GM21423 (cell line): Measurements from ENCODE around the gene DUSP3.

Source experiments
- ATAC-seq: cut with Tn5 transposase; IDR thresholded peaks from one replicate; pipeline ENCODE4 v1.9.1; 2021; ENCODE audit warnings: mild to moderate bottlenecking, moderate library complexity; ENCODE audit not compliant: unreplicated experiment

DUSP3 gene

GRCh38 chr17:43770957-43771356, 7.8 kb downstream of the DUSP3 start:
- ATAC-seq: no peak

DNA sequence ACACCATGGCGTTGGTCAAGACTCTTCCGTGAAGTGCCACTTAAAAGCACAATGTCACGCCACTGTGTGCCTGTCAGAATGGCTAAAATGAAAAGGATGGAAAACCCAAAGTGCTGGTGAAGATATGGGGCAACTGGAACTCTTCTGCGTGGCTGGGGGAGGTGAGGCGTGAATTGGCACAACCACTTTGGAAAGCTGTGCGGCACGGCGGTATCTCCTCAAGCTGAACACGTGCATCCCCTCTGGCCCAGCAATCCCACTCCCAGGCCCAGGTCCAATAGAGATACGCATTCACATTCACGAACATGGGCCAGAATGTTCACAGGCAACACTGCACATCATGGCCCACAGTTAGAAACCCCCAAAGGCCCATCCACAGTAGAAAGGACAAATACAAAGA, 8.9 kb downstream of the DUSP3 start:
- no peak for ATAC-seq

- no peak for ATAC-seq
Observed at GRCh38 chr17:43769426-43769825, 9.4 kb downstream of the DUSP3 start.

DNA sequence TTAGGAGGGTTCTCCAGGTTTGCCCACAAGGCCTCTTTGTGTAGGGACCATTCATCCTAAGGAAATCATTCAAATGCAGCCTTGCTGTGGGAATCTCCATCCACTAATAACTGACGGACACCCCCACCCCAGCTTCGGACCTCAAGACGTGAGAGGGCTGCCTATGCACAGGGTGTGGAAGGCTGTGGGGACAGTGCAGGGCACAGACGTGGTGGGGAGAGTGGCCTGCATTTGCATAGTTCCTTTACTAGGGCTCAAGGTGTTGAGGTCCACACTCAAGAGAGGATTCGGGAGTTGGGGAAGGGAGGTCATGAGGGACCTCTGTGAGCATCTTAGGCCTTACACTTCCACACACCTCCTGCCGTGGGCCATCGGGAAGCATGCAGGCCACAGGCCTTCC, 9.8 kb downstream of the DUSP3 start:
- no peak for ATAC-seq

DNA sequence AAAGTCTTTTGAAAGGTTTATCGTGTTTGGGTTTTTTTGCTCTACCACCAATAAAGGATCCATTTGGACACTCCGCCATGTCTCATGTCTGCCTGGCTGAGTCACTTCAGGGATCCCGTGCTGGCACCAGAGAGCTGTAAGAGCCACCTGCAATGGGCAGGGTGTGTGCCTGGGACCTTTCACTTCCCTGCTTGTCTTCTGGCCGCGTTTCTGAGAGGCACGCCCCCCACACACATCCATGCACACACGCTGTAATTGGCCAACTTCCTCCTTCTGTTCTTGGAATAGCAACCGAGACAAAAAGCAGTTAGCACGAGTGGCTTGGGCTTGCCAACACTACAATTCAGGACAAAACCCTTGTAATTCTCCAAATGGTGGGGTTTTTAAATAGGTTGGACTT, 10.4 kb downstream of the DUSP3 start:
- ATAC-seq: no peak

DNA sequence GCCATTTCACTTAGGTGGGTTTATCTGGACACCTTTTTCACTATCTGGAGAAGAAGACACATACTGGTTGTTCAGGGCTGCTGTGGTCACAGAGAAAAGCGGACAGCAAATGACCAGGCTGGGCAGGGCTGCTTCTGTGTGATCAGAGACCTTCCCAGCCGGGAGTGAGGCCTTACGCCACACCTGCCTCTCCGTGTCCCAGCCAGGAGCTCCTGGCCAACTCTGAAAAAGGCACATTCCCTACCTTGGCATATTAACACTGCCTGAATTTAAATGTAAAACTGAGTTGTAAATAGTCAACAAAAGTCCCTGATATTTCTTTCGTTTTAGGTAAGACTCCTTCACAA, 11.1 kb downstream of the DUSP3 start:
- ATAC-seq: no peak

- no peak for ATAC-seq
Observed at GRCh38 chr17:43767053-43767712, 11.6 kb downstream of the DUSP3 start.

DNA sequence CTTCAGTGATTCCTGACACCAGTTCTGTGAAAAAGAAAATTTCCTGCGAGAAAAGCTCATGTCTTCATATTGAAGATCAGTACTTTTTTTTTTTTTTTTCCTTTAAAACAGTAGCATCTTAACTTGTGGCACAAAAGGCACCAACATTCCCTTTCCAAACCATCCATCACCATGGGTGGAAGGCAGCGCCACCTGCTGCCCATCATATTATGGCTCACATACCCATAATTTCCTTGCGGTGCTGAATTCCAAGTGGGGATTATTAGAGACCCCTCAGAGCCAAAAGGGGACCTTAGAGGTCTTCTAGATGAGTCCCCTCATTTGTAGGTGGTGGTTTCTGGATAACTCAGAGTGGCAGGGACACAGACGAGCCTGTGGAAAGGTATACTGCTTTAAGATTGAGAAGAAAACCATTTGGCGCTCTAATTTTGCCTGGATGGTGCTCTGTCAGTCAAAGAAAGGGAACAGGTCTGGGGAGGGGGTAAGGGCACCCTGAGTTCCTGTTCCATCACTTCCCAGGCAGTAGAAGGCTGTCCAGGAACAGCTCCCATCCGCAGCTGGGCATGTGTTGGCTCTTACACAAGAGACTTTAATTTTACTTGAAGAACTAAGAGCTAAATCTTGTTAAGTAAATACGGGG, 12.2 kb downstream of the DUSP3 start:
- no peak for ATAC-seq

DNA sequence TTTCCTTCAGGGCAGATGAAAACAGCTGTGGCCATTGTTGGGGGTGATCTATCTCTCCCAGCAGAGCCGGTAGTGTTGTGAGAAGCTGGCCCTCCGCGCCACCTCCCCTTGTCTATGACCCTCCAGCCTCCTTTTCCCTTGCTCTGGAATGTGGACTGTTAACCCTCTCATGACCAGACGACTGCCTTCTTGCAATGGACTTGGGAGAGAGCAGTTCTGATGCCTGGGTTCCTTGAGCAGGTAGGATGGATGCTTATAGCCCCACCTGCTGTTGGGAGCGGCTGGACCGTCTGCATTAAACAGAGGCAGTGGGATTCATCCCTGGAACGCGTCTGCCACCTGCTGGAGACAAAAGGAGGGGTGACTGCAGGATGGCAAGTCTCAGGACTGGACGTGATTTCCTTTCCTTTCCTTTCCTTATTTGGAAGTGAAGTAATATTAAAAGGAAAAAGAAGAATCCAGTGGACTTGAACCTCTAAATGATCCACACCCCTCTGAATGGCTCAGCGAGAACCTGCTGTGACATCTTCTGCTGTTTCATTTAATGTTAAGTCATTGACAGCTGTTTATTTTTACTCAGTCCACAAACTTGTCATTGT, 18.4 kb downstream of the DUSP3 start:
- peak; percentile 63 for ATAC-seq

GRCh38 chr17:43759836-43760235, 18.9 kb downstream of the DUSP3 start:
- ATAC-seq: no peak

DNA sequence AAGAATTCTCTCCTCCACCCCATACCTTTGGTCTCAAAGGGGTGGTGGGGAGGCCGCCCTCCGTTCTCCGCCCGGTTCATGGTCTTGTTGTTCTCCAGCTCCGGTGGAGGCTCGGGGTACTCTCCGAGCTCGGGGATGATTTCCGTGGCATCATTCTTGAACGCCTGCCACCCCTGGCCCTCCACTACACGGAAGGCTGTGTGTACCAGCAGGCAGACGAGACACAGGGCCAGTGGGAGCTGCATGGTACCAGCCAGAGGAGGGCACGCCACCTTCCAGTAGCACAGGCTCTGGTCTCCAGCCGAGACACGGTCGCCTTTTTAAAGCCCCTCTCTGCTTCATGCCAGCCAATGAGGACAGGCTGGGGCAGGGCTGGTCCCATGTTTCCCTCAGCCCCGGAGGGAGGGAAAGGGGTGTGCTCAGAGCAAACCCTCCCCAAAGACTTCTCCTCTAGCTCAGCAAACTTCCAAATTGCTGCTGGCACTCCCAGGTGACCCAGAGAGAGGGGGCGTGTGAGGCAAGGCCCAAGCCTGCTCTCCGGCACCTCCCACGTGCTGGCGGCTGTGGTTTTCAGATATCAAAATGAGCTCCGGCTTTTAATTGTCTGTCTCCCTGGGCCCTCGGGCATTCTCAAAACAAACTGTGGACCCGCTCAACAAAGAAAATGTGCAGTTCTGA, 20.1 kb downstream of the DUSP3 start, which contains the start of gene SOST:
TSS of gene SOST (minus strand) at position 295 of the 678 bp plus-strand sequence. CDS start at position 245, 50 bp downstream.
- ATAC-seq: no peak

- no peak for ATAC-seq
Observed at GRCh38 chr17:43758086-43758485, 20.7 kb downstream of the DUSP3 start.

DNA sequence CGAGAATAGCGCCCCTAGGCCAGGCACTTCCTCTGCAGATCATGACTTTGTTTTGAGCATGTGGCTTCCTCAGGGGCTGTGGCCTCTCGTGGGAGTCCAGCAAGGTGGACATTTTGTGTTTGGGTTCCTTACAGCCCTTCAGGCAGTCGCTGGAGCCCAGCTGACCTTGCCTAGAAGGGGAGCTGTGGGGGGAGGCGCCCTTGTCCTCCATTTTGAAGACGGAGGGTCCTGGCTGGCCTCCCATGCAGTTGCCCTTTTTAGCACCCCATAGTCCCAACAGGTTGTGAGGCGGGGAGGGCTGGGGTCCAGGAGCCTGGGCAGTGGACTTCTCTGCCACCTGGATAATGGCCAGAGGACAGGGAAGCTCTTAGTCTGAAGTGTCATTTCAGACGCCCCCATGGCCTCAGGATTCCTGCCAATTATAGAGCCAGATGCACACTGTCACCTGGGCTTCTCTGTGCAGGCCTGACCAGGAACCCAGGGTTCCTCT, 21.6 kb downstream of the DUSP3 start:
- no peak for ATAC-seq

- ATAC-seq: no peak
Observed at GRCh38 chr17:43756201-43756600, 22.6 kb downstream of the DUSP3 start.

DNA sequence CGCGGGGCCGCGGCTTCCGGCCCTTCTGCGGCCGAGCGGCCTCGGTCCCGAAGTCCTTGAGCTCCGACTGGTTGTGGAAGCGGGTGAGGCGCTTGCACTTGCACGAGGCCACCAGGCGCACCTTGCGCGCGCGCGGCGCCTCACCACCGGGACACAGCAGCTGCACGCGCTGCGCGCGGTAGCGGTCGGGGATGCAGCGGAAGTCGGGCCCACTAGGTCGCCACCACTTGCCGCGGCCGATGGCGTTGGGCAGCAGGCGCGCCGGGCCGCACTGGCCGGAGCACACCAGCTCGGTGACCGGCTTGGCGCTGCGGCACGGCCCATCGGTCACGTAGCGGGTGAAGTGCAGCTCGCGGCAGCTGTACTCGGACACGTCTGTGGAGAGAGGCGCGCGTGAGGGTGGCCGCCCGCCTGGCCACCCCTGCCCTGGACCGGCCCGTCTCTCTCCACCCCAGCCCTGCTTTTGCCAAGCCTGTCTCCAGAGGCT, 23.3 kb downstream of the DUSP3 start:
- no peak for ATAC-seq

DNA sequence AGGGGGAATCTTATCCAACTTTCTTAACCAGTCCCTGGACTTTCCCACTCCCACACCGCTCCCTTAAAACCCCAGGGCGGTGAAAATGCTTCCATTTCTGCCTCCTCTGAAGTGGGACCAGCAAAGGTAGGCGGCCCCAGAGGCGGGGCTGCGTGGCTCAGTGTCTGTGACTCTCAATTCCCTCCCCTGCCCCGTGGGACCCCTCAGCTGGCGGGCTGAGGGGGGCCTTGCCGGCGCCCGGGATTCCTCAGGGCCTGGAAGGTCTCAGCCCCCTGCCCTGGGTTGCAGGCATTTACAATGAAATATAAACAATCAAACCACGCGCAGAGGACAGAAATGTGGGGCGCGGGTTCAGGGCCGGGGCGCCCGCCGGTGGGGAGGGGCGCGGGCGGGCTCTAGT, 23.8 kb downstream of the DUSP3 start:
- no peak for ATAC-seq

GRCh38 chr17:43753493-43754129, 25.2 kb downstream of the DUSP3 start:
- ATAC-seq: peak; percentile 52

GRCh38 chr17:43750153-43750552, 28.6 kb downstream of the DUSP3 start:
- no peak for ATAC-seq

GRCh38 chr17:43745541-43745940, 33.2 kb downstream of the DUSP3 start:
- ATAC-seq: no peak

DNA sequence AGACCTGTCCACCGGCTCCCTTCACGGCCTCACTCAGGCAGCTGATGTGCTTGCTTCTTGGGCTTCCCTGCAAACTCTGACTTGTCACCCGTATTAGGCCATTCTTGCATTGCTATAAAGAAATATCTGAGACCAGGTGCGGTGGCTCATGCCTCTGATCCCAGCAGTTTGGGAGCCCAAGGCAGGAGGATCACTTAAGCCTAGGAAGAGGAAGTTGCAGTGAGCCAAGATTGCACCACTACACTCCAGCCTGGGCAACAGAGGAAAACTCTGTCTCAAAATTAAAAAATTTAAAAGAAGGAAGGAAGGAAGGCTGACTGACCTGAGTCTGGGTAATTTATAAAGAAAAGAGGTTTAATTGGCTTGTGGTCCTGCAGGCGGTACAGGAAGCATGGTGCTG, 37.1 kb downstream of the DUSP3 start:
- no peak for ATAC-seq

- no peak for ATAC-seq
Observed at GRCh38 chr17:43740541-43740940, 38.2 kb downstream of the DUSP3 start.
